Fibroblast of skin of right biceps (primary cell): ENCODE results near the gene CGB1.
A peak's percentile ranks its signal among the peaks of the same experiment; 100 is the strongest.

Source experiments
- DNase-seq: peaks from one replicate; pipeline ENCODE4 v3.0.0-alpha.2; 2013

Gene CGB1

GRCh38 chr19:49020931-49021895, 15.5 kb downstream of the CGB1 start:
- DNase-seq, result peak; percentile 42

GRCh38 chr19:49020342-49020741, 16.4 kb downstream of the CGB1 start:
- no peak for DNase-seq

- peak; percentile 50 for DNase-seq
These were observed 17.3 kb downstream of the CGB1 start for GRCh38 chr19:49019242-49019932.

- peak; percentile 14 for DNase-seq
These were observed 18.1 kb downstream of the CGB1 start for GRCh38 chr19:49018388-49019241.

GRCh38 chr19:49017666-49018351, 18.9 kb downstream of the CGB1 start:
- peak; percentile 78 for DNase-seq

GRCh38 chr19:49017041-49017665, 19.5 kb downstream of the CGB1 start, which contains the start of gene LHB:
TSS of gene LHB (minus strand) at chr19:49017091. CDS start at chr19:49017081, 10 bp downstream.
- no peak for DNase-seq

DNA sequence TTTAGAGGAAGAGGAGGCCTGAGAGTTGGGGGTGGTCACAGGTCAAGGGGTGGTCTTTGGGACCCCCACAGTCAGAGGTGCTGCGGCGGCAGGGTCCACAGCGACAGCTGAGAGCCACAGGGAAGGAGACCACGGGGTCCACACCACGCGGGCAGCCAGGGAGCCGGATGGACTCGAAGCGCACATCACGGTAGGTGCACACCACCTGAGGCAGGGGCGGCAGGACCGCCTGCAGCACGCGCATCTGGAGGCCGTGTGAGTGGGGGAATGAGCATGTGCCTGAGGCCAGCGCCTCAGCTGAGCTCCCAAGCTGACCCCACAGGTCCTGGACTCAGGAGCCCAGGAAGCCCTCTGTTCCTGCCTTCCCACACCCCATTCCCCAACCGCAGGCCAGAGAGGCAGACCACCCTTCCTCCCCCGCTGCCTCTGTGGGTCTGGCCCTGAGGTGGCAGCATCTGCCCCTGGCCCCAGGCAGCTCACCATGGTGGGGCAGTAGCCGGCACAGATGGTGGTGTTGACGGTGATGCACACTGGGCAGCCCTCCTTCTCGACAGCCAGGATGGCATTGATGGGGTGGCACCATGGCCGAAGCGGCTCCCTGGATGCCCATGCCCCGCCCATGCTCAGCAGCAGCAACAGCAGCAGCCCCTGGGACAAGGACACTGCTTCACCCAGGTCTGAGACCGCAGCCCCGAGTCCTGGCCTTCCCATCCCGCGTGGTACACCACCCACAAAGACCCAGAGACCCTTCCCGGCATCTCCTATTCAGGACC, 20.4 kb downstream of the CGB1 start:
- no peak for DNase-seq

DNA sequence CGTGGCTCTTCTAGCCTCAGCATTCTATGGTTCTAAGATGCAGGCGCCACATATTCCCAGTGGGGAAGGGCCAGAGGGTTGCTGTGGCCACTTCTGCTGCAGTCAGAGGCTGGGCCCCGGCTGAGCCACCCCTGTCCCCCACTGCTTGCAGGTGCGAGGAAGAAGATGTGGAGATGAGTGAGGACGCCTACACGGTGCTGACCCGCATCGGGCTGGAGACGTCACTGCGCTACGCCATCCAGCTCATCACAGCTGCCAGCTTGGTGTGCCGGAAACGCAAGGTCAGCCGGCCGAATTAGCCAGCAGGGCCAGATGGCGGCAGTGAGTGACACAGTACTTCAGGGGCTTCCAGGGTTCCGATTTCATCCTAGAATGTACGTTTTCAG, 21.8 kb downstream of the CGB1 start:
- no peak for DNase-seq

- no peak for DNase-seq
These were observed 22.4 kb downstream of the CGB1 start for GRCh38 chr19:49014123-49014869.

- DNase-seq, result no peak
These were observed 25.5 kb downstream of the CGB1 start for GRCh38 chr19:49011194-49011593.

GRCh38 chr19:49010453-49010852, 26.2 kb downstream of the CGB1 start:
- no peak for DNase-seq

DNA sequence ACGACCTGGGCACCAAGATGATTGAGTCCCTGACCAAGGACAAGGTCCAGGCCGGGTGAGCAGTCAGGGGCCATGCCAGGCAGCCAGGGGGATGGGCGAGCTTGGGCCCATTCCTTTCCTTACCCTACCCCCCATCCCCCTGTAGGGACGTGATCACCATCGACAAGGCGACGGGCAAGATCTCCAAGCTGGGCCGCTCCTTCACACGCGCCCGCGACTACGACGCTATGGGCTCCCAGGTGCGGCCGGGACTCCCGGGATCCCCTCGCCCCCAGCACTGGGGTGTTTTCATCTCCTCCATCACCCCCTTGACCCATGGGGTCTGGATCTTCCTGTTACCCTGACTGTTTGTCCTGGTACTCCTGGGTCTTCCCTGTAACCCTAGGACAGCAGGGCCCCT, 26.9 kb downstream of the CGB1 start:
- no peak for DNase-seq

- no peak for DNase-seq
These were observed 29.8 kb downstream of the CGB1 start for GRCh38 chr19:49006905-49007304.

DNA sequence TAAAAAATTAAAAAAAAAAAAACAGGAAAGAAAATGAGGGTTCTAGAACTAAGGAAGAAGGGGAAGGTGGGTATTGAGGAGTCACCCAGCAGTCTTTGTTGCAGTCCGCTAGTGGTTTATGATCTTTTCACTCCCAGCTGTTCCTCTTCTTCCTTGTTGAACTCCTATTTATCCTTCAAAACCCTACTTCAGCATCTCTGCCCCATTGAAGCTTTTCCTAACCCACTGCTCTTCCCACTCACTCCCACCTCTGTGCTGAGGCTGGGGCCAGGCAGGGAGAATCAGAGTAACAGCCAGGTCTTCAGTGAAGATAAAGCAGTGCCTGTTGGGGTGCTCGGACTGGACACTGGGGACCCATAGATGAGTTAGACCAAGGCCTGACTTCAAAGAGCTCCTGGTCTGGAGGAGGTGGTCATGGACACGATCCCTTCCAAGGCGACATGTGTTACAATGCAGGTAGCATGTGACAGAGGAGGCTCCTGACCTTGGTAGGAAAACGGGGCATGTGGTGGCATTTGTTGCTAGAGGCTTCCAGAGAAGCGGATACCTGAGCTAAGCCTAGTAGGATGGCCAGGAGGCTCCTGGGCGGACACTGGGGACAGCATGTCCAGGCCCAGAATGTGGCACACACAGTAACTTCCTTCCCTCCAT, 31.6 kb downstream of the CGB1 start:
- DNase-seq, result no peak

DNA sequence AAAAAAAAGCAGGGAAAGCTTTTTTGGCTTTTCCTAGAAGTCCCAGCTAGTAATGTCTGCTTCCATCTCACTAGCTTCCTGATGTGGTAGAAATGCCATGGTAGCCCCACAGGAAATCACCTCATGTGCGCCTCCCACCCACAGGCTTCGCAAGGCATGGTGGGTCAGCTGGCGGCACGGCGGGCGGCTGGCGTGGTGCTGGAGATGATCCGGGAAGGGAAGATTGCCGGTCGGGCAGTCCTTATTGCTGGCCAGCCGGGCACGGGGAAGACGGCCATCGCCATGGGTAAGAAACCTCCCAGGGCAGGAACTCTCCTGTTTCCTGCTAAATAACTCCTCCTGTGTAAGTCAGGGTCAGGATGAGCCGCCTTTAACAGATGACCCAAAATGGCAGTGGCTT, 32.6 kb downstream of the CGB1 start:
- DNase-seq, result no peak

GRCh38 chr19:48999481-49000325, 37.0 kb downstream of the CGB1 start:
- peak; percentile 67 for DNase-seq

DNA sequence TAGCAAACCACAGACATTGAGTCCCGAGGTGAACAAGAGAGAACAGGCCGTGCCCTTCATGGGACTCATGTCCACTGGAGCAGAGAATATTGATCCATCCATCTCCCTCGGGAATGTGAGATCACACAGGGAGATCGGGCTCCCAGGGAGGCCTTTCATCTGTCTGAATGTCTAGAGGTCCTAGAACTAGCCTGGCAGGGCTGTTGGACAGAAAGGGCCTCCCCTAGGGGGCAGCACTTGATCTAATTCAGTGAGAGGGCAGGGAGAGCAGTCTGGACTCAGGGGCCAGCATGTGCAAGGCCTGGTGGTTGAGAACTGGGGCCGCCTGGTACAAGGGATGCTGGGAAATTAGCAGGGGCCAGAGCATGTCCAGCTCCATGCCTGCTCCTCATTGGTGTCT, 38.7 kb downstream of the CGB1 start:
- peak; percentile 60 for DNase-seq

DNA sequence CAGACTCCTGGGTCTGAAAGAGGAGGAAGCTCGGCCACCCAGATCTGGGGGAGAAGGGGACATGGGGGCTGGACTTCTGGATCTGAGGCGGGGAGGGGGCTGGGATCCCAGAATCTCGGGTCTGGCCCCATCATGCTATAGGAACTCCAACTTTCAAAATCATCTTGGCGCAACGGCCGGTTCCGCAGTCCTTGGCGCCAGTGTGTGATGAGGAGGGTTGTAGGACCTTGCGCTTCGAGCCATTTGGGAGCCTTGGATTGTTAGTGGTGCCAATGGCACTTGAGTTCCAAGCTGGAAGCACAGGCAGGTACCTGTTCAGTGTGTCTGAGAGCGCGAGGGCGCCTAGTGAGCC, 42.7 kb downstream of the CGB1 start:
- DNase-seq, result no peak
